HepG2 (cell line): Measurements from ENCODE around the gene ELF1.

Experiments used
- CHD2 ChIP-seq: IDR thresholded peaks from 2 replicates; pipeline ENCODE4 v1.6.1; 2011; ENCODE audit warnings: low read depth, low read length, improper control_type of control experiment
- KAT2B ChIP-seq: fragments of 150-350 bp; IDR thresholded peaks from 2 replicates; pipeline ENCODE4 v1.6.1; 2014; ENCODE audit warnings: low read depth, low read length, borderline replicate concordance
- MAFF ChIP-seq: IDR thresholded peaks from 2 replicates; pipeline ENCODE4 v1.6.1; 2011; ENCODE audit warnings: low read depth, low read length, improper control_type of control experiment
- MYC ChIP-seq: sonication (generic); formaldehyde crosslinking; IDR thresholded peaks from 2 replicates; pipeline ENCODE4 v1.9.0; 2021; ENCODE audit warnings: missing genetic modification reagents, borderline replicate concordance
- PRPF4 ChIP-seq: fragments of 200-400 bp; formaldehyde crosslinking; IDR thresholded peaks from 2 replicates; pipeline ENCODE4 v1.6.1; 2016; ENCODE audit warnings: low read length, low read depth; ENCODE audit not compliant: poor library complexity, severe bottlenecking
- TBP ChIP-seq: sonication (generic); formaldehyde crosslinking; IDR thresholded peaks from 2 replicates; pipeline ENCODE4 v1.5.0; 2020; ENCODE audit warnings: missing genetic modification reagents
- TCF7 ChIP-seq: sonication (generic); IDR thresholded peaks from 2 replicates; pipeline ENCODE4 v1.6.1; 2016; ENCODE audit warnings: antibody characterized with exemption, low read depth
- YY1 ChIP-seq: IDR thresholded peaks from 2 replicates; pipeline ENCODE4 v1.6.1; 2011; ENCODE audit warnings: low read length, low read depth, moderate library complexity, mild to moderate bottlenecking; ENCODE audit not compliant: insufficient read depth, insufficient replicate concordance
- TF ChIP-seq, protein P1 (sequence below): sonication (generic); formaldehyde crosslinking; IDR thresholded peaks from 2 replicates; pipeline ENCODE4 v1.5.0; 2020; ENCODE audit warnings: mild to moderate bottlenecking, missing genetic modification reagents, moderate library complexity
- TF ChIP-seq, protein P2 (sequence below): sonication (generic); formaldehyde crosslinking; IDR thresholded peaks from 2 replicates; pipeline ENCODE4 v1.8.1; 2022; ENCODE audit warnings: low read depth, mild to moderate bottlenecking, missing genetic modification reagents
- TF ChIP-seq, protein P3 (sequence below): sonication (generic); formaldehyde crosslinking; IDR thresholded peaks from 2 replicates; pipeline ENCODE4 v1.8.0; 2022; ENCODE audit warnings: low read depth, missing genetic modification reagents
- TF ChIP-seq, protein P4 (sequence below): IDR thresholded peaks from 2 replicates; pipeline ENCODE4 v1.6.1; 2016

DNA sequence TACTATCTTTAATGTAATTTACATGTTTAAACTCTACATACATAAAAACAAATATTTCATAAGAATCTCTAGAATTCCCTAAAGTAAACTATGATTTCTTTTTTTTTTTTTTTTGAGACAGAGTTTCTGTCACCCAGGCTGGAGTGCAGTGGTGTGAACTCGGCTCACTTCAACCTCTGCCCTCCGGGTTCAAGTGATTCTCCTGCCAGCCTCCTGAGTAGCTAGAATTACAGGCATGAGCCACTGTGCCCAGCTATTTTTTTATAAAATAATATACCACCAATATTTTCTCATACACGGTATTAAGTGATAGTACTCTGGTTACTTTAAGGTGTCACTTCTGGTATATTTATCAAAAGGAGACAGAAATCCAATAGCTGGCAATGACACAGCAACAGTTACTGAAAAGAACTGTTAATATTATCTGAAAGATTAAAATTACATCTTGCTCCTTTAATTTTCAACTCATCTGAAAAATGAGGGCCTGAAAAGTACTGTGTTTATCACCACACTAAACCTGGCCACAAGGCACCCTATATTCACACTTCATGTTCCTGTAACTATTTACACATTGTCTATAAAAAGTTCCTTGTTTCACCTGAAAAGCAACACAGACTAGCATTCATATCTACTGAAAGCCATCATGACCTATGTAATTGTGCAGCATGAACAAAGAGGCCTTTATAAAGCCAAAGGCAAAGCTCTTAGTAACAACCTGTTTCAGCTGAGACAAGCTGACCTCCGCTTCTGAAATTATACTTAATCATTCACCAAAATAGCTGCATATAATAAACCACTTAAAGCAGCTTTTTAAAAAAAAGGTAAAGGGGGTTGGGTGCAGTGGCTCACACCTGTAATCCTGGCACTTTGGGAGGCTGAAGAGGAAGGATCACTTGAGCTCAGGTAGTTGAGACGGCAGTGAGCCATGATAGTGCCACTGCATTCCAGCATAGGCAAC lies 123.6 kb downstream of the ELF1 start:
- TF ChIP-seq, protein P1, sequence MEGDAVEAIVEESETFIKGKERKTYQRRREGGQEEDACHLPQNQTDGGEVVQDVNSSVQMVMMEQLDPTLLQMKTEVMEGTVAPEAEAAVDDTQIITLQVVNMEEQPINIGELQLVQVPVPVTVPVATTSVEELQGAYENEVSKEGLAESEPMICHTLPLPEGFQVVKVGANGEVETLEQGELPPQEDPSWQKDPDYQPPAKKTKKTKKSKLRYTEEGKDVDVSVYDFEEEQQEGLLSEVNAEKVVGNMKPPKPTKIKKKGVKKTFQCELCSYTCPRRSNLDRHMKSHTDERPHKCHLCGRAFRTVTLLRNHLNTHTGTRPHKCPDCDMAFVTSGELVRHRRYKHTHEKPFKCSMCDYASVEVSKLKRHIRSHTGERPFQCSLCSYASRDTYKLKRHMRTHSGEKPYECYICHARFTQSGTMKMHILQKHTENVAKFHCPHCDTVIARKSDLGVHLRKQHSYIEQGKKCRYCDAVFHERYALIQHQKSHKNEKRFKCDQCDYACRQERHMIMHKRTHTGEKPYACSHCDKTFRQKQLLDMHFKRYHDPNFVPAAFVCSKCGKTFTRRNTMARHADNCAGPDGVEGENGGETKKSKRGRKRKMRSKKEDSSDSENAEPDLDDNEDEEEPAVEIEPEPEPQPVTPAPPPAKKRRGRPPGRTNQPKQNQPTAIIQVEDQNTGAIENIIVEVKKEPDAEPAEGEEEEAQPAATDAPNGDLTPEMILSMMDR: no peak
- no peak for TF ChIP-seq MYC
- no peak for TF ChIP-seq CHD2
- no peak for TF ChIP-seq TBP (CRISPR knock-in tag)
- TF ChIP-seq MAFF: no peak
- TF ChIP-seq, protein P2, sequence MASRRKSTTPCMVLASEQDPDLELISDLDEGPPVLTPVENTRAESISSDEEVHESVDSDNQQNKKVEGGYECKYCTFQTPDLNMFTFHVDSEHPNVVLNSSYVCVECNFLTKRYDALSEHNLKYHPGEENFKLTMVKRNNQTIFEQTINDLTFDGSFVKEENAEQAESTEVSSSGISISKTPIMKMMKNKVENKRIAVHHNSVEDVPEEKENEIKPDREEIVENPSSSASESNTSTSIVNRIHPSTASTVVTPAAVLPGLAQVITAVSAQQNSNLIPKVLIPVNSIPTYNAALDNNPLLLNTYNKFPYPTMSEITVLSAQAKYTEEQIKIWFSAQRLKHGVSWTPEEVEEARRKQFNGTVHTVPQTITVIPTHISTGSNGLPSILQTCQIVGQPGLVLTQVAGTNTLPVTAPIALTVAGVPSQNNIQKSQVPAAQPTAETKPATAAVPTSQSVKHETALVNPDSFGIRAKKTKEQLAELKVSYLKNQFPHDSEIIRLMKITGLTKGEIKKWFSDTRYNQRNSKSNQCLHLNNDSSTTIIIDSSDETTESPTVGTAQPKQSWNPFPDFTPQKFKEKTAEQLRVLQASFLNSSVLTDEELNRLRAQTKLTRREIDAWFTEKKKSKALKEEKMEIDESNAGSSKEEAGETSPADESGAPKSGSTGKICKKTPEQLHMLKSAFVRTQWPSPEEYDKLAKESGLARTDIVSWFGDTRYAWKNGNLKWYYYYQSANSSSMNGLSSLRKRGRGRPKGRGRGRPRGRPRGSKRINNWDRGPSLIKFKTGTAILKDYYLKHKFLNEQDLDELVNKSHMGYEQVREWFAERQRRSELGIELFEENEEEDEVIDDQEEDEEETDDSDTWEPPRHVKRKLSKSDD: no peak
- no peak for TF ChIP-seq TCF7
- TF ChIP-seq, protein P3, sequence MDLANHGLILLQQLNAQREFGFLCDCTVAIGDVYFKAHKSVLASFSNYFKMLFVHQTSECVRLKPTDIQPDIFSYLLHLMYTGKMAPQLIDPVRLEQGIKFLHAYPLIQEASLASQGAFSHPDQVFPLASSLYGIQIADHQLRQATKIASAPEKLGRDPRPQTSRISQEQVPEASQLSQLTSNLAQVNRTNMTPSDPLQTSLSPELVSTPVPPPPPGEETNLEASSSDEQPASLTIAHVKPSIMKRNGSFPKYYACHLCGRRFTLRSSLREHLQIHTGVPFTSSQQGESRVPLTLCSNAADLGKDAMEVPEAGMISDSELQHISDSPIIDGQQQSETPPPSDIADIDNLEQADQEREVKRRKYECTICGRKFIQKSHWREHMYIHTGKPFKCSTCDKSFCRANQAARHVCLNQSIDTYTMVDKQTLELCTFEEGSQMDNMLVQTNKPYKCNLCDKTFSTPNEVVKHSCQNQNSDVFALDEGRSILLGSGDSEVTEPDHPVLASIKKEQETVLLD: no peak
- TF ChIP-seq KAT2B: no peak
- no peak for TF ChIP-seq PRPF4
- no peak for TF ChIP-seq YY1
- TF ChIP-seq, protein P4, sequence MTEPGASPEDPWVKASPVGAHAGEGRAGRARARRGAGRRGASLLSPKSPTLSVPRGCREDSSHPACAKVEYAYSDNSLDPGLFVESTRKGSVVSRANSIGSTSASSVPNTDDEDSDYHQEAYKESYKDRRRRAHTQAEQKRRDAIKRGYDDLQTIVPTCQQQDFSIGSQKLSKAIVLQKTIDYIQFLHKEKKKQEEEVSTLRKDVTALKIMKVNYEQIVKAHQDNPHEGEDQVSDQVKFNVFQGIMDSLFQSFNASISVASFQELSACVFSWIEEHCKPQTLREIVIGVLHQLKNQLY (CRISPR knock-in tag): no peak
